Measurements from ENCODE around the gene MALT1. TPM values are rescaled to one million over a fixed set of nuclear protein-coding genes. Genes with fewer than 3 reads are reported as not detected.
"Not testable (repeated sequence)": the region's sequence is repeated elsewhere in the genome, so short reads cannot be mapped to it uniquely, and the experiment has no call there.

MALT1 gene
- polyA plus RNA-seq, 3 donors, result 18.3 to 24.9 (median 23.8) TPM

GRCh38 chr18:58756148-58756547 lies 84.9 kb downstream of the MALT1 start:
- Mint-ChIP-seq H3K36me3 (peaks cover 0 to 10% of the 10 kb centered on the region in 2 donors), H3K9me3 (peaks cover 0 to 3% (median 0%) of the 10 kb centered on the region in 7 donors), H3K27ac (peak overlapping the region in 1 of 7 donors; percentile 73), H3K27me3 (ENCODE audit: low read depth in 3 of 3) (peaks cover 8 to 11% (median 8%) of the 10 kb centered on the region in 3 donors), H3K4me3 (no peak overlapping the region), H3K4me1 (peaks cover 8% of the 10 kb centered on the region)
- Histone ChIP-seq H3K4me2 (replicated peaks; ENCODE audit: extremely low read depth, low read length, poor library complexity, severe bottlenecking) (no peak overlapping the region), H3K4me1 (ENCODE audit: control insufficient read depth in 1 of 2, insufficient read depth in 2 of 2, low read length in 2 of 2) (peaks cover 0 to 5% of the 10 kb centered on the region in 2 donors), H3K27me3 (ENCODE audit: control insufficient read depth in 2 of 2, insufficient read depth in 2 of 2, low read length in 2 of 2) (no peaks in the 10 kb centered on the region), H3K4me3 (replicated peaks in 1 of 3; ENCODE audit: low read depth in 2 of 3, low read length in 3 of 3) (no peak overlapping the region), H3K27ac (ENCODE audit: low read depth in 1 of 2, low read length in 2 of 2) (no peak overlapping the region), H2AFZ (ENCODE audit: insufficient read depth, low read depth, low read length, poor library complexity, severe bottlenecking) (no peak overlapping the region), H3K9ac (ENCODE audit: insufficient read depth, low read length, poor library complexity, severe bottlenecking) (no peak overlapping the region), H4K20me1 (ENCODE audit: insufficient read depth, low read length) (no peaks in the 10 kb centered on the region), H3K36me3 (replicated peaks in 1 of 2; ENCODE audit: control insufficient read depth in 1 of 2, insufficient read depth in 2 of 2, low read length in 2 of 2) (peaks cover 0 to under 1% of the 10 kb centered on the region in 2 donors), H3K79me2 (ENCODE audit: insufficient read depth, low read length) (no peaks in the 10 kb centered on the region), H3K9me3 (replicated peaks in 1 of 2; ENCODE audit: control insufficient read depth in 1 of 2, insufficient read depth in 1 of 2, low read length in 2 of 2) (no peaks in the 10 kb centered on the region)
- TF ChIP-seq CTCF (IDR thresholded peaks at IDR 0.05), result no peak
- WGBS (ENCODE audit: insufficient coverage), result 100% methylated on average over 5 of the region's 10 CpGs
- intact Hi-C loops (cut with micrococcal nuclease), result no loop called here
- DNase-seq, result no peak

GRCh38 chr18:58756596-58757240 lies 85.5 kb downstream of the MALT1 start:
- H3K9ac ChIP-seq (ENCODE audit: insufficient read depth, low read length, poor library complexity, severe bottlenecking), result no peak overlapping the region
- H3K36me3 Mint-ChIP-seq, result peaks cover 0 to 9% of the 10 kb centered on the region in 2 donors
- no peaks in the 10 kb centered on the region for H4K20me1 ChIP-seq (ENCODE audit: insufficient read depth, low read length)
- 96% methylated on average over 7 of the region's 8 CpGs for WGBS (ENCODE audit: insufficient coverage)
- no peak overlapping the region for H3K4me2 ChIP-seq (replicated peaks; ENCODE audit: extremely low read depth, low read length, poor library complexity, severe bottlenecking)
- H3K4me1 ChIP-seq (ENCODE audit: control insufficient read depth in 1 of 2, insufficient read depth in 2 of 2, low read length in 2 of 2), result peaks cover 0 to 5% of the 10 kb centered on the region in 2 donors
- H3K36me3 ChIP-seq (replicated peaks in 1 of 2; ENCODE audit: control insufficient read depth in 1 of 2, insufficient read depth in 2 of 2, low read length in 2 of 2), result no peaks in the 10 kb centered on the region
- no peak for TF ChIP-seq CTCF (IDR thresholded peaks at IDR 0.05)
- H3K79me2 ChIP-seq (ENCODE audit: insufficient read depth, low read length), result no peaks in the 10 kb centered on the region
- intact Hi-C loops (cut with micrococcal nuclease), result no loop called here
- H3K27ac ChIP-seq (ENCODE audit: low read depth in 1 of 2, low read length in 2 of 2), result no peak overlapping the region
- peaks cover 9% of the 10 kb centered on the region for H3K4me1 Mint-ChIP-seq
- H3K4me3 Mint-ChIP-seq, result no peak overlapping the region
- H3K4me3 ChIP-seq (replicated peaks in 1 of 3; ENCODE audit: low read depth in 2 of 3, low read length in 3 of 3), result no peak overlapping the region
- H3K9me3 ChIP-seq (replicated peaks in 1 of 2; ENCODE audit: control insufficient read depth in 1 of 2, insufficient read depth in 1 of 2, low read length in 2 of 2), result no peaks in the 10 kb centered on the region
- no peak overlapping the region for H2AFZ ChIP-seq (ENCODE audit: insufficient read depth, low read depth, low read length, poor library complexity, severe bottlenecking)
- H3K27me3 Mint-ChIP-seq (ENCODE audit: low read depth in 3 of 3), result peaks cover 8 to 11% (median 8%) of the 10 kb centered on the region in 3 donors
- DNase-seq, result no peak
- no peaks in the 10 kb centered on the region for H3K27me3 ChIP-seq (ENCODE audit: control insufficient read depth in 2 of 2, insufficient read depth in 2 of 2, low read length in 2 of 2)
- H3K9me3 Mint-ChIP-seq, result peaks cover 0 to 3% (median 0%) of the 10 kb centered on the region in 7 donors
- H3K27ac Mint-ChIP-seq, result no peak overlapping the region

GRCh38 chr18:58757351-58757750 lies 86.1 kb downstream of the MALT1 start:
- H3K4me3 Mint-ChIP-seq; H3K4me1 Mint-ChIP-seq; H3K36me3 ChIP-seq (replicated peaks in 1 of 2; ENCODE audit: control insufficient read depth in 1 of 2, insufficient read depth in 2 of 2, low read length in 2 of 2); DNase-seq; H3K4me2 ChIP-seq (replicated peaks; ENCODE audit: extremely low read depth, low read length, poor library complexity, severe bottlenecking); H3K9me3 Mint-ChIP-seq; H3K4me1 ChIP-seq (ENCODE audit: control insufficient read depth in 1 of 2, insufficient read depth in 2 of 2, low read length in 2 of 2); H3K9ac ChIP-seq (ENCODE audit: insufficient read depth, low read length, poor library complexity, severe bottlenecking); H4K20me1 ChIP-seq (ENCODE audit: insufficient read depth, low read length); H2AFZ ChIP-seq (ENCODE audit: insufficient read depth, low read depth, low read length, poor library complexity, severe bottlenecking); H3K4me3 ChIP-seq (replicated peaks in 1 of 3; ENCODE audit: low read depth in 2 of 3, low read length in 3 of 3); H3K9me3 ChIP-seq (replicated peaks in 1 of 2; ENCODE audit: control insufficient read depth in 1 of 2, insufficient read depth in 1 of 2, low read length in 2 of 2); intact Hi-C loops (cut with micrococcal nuclease); H3K36me3 Mint-ChIP-seq; H3K27ac Mint-ChIP-seq; H3K79me2 ChIP-seq (ENCODE audit: insufficient read depth, low read length); H3K27ac ChIP-seq (ENCODE audit: low read depth in 1 of 2, low read length in 2 of 2); H3K27me3 ChIP-seq (ENCODE audit: control insufficient read depth in 2 of 2, insufficient read depth in 2 of 2, low read length in 2 of 2): not testable (repeated sequence)
- H3K27me3 Mint-ChIP-seq (ENCODE audit: low read depth in 3 of 3), result peaks cover 8 to 11% (median 9%) of the 10 kb centered on the region in 3 donors
- WGBS (ENCODE audit: insufficient coverage), result 95% methylated on average over 5 of the region's 7 CpGs

All from CD14-positive monocyte (primary cell).